Muscle of arm (tissue), 12 donors: ENCODE measurements around the gene TNK2. TPM values are rescaled to one million over a fixed set of nuclear protein-coding genes. Genes with fewer than 3 reads are reported as not detected.
A peak's percentile ranks its signal among the peaks of the same experiment; 100 is the strongest.

ENCODE experiments used
- DNase-seq: peaks from one replicate; pipeline ENCODE4 v3.0.0-alpha.2; 2013
- polyA plus RNA-seq, 12 donors: library from polyadenylated mRNA; unstranded; fragments of 120-200 nt; gene quantifications; one replicate each; pipeline ENCODE4 v1.2.1, GENCODE V29; 2013; ENCODE audit not compliant: insufficient read length in 12 of 12

The TNK2 gene
- polyA plus RNA-seq, 12 donors = 59.5 to 151 (median 111) TPM; not detected in 1

DNA sequence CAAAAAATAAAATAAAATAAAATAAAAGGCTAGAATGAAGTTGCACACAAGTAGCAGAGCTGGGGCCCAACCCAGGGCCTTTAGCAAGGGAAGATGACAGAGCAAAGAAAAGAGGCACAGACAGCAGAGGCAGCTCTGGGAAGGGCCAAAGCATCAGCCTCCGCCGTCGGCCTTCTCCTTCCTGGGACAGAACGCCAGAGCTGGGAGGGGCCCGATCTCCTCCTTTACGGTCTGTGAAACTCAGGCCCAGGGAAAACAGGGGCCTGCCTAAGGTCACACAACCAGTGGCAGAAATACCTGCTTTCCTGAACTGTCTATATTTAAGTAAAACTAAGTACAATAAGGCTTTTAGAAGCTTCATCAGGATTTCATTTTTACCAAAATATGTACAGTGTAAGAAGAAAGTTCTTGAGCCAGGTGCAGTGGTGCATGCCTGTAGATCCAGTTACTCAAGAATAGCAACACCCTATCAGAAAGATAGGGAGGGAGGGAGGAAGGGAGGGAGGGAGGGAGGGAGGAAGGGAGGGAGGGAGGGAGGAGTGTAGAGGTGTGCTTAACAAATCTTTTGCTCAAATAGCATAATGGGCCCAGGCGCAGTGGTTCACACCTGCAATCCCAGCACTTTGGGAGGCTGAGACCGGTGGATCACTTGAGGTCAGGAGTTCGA lies 53.6 kb downstream of the TNK2 start:
- DNase-seq = no peak

DNA sequence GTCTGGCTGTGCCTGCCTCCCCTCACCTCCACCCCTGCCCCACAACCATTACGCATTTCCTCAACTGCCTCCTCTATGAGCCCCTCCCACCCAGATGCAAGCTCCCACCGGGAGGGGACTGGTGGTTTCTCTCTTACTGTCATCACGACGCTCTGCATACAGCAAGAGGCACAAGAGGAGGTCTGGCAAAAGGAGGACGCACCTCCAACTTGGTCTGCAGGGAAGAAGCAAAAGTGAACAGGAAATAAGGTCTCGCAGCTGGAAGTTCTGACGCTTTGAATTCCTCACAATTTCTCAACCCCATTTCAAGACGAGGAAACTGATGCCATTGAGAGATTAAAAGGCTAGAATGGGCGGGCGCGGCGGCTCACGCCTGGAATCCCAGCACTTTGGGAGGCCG lies 54.4 kb downstream of the TNK2 start:
- DNase-seq = no peak

DNA sequence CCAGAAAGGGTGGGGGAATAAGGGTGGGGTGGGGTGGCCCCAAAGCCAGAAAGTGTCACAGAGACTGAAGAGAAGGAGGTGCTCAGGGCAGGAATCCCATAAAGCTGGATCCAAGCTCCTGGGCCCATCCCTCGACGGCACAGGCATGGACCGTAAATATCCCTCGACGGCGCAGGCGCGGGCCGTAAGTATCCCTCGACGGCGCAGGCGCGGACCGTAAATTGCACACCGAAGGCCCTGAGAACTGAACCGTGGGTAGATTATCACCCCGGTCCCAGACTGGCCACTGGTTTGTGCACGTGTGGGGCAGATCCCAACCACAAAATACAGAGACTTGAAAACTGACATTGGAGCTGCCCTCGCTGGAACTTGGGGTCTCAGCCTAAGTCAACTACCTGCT lies 55.3 kb downstream of the TNK2 start:
- no peak for DNase-seq

- peak; percentile 92 for DNase-seq
Measured at GRCh38 chr3:195850857-195851543, 57.4 kb downstream of the TNK2 start.

- DNase-seq = no peak
Measured at GRCh38 chr3:195849322-195850074, 58.9 kb downstream of the TNK2 start.

- DNase-seq = no peak
Measured at GRCh38 chr3:195847055-195847950, 61.0 kb downstream of the TNK2 start.

- DNase-seq = no peak
Measured at GRCh38 chr3:195845483-195845882, 62.9 kb downstream of the TNK2 start.

- DNase-seq = no peak
Measured at GRCh38 chr3:195844671-195845218, 63.6 kb downstream of the TNK2 start.

DNA sequence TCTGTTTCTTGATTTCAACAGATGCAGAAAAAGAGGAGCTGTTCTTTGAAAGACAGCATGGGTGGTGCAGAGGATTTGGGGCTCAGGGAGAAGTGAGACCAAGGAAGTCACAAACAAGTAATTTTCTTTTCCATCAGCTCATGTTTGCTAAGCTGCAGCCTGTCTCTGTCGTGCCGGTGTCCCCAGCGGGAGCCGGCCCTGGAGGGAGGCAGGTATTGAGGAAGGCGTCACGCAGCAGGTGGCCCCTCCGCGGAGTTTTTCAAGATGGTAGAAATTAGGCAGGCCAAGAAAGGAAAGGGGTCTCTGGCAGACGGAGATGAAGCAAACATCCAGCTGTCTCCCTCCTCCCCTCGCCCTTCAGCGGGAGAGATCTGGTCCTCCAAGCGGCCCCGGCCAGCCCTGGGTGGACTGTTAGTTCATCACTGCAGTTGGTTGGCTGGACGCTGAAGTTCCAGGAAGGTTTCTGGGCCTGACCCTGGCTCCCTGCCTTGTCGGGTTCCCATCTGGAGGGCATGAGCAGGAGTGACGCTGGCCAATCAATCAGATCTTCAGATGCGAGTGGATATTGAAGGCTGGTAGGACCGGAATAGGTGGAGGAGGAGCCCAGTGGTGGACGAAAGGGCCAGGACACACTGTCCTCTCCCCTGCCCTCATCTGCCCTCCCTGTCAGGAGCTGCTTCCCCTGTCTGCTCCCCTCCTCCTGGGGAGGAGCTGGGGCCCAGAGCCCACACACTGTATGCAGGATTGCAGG lies 68.9 kb downstream of the TNK2 start:
- no peak for DNase-seq

DNA sequence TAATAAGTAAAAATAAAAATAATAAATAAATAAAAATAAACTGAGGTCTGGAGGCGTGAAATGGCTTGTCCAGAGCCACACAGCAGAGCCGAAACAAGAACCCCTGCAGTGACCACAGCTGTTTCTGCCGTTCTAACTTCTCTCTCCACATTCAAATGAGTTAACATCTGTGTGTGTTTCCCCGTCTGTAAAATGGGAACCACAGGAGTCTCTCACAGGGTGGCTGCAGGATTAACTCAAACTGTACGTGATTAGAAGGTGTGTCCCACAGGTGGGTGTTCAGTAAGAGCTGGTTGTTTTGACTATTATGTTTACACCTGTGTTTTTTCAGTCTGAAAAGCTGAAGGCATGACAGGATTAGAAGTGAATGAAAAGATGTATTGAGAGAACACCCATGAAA lies 69.6 kb downstream of the TNK2 start:
- no peak for DNase-seq

DNA sequence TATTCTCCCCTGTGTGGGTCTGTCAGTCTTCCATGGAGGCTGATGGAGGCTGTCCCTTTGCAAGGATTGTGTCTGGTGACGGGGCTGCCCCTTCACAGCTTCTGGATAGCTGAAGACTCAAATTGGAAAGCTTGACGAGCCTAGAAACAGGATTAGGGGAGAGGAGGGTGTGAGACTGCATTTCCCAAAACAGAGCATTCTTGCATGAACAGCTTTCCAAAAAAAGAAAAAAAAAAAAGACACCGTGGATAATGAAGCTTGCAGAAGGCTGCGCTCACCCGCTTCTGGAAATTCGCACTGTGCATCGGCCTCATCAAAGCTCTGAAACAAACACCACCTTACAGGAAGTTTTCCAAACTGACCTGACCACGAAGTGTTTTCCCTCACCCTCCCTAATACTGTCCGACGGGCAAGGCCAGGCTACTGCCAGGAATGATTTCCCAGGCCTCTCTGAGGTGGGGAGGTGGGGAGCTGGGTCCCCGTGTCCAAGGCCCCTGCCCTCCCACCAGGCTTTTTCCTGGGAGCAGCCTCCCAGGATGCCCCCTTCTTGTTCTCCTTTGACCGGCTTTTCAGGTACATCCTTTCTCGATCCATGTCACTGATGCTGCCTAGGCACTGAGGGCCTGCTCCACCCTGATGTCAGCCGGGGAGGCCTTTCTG lies 71.7 kb downstream of the TNK2 start:
- no peak for DNase-seq

DNA sequence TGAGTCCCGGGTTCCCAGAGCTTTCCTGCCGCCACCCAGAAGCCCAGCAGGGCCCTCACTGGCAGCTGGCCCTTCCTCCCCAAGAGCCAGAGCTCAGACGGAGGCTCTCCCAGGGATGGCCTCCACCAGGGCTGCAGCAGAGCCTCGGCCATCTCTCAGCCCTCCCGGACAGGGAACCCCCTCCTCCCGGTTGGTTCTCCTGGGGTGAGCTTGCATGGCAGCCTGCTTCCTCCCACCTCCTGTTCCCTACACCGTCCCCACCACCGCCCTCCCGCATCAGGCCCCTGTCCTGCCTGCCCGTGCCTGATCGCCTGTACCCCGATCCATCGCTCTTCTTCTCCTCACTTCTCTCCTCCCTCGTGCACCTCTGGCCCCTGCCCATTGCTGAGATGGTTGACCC lies 72.6 kb downstream of the TNK2 start:
- no peak for DNase-seq

DNA sequence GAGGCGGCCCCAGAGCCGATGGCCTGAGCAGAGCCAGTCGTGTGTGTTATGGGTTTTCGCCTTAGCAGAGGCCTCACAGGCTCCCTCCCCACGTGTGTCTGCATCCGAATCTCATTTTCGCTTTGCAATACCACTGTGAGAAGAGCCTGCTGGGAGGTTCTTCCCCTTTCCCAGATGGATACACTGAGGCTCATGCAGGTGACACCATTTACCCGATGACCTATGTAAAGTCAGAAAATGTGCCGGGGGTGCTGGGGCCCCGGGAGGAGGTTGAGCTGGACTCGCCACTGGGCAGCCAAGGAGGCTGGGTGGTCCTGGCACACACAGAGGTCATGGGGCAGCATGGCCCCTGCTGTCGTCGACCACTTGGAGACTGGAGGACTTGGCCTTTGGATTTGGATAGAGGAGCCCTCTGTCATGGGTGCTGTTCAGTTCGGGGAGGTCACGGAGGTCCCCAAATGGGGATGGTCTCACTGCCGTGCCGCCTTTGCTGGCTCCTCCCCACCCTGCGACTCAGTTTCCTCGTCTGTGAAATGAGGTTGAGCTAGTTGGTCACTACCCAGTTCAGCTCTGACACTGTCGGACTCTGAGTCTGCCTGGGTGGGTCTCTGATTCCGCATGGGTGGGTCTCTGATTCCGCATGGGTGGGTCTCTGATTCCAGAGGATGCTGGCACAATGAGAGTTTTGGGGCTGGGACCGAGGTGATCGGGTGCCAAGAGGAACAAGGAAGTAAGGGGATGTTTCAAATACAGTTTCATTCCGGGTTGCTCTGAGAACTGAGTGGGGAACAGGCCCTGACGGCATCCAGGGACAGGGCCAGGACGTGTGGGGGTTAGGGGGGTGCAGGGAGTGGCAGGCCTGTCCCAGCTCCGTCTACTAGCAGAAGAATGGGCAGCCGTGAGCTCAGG lies 73.4 kb downstream of the TNK2 start:
- DNase-seq = no peak

DNA sequence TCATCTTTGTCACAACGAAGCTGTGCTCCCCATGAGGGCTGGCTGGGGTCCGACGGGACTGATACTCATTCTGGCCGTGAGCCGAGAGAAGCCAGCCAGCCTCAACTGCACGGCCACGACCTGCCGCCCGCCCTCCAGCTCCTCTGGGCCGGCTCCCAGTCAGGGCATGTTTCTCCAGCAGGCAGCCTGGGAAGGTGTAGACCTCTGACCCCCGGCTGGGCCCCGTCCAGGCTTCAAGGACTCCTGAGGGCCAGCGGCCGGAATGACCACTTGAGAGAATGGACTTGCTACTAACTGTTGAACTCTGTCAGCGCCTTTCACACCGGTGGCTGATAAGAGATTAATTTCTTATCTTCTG lies 78.5 kb downstream of the TNK2 start:
- DNase-seq = no peak

GRCh38 chr3:195828762-195829161 lies 79.6 kb downstream of the TNK2 start:
- no peak for DNase-seq

- no peak for DNase-seq
Measured at GRCh38 chr3:195825857-195826804, 82.2 kb downstream of the TNK2 start.

- no peak for DNase-seq
Measured at GRCh38 chr3:195825191-195825588, 83.2 kb downstream of the TNK2 start.
